KMS-11 (cell line): Measurements from ENCODE around the gene TMEM238.

ENCODE experiments used
- H2AFZ ChIP-seq: fragments of 200-600 bp; sonication (generic); 2 replicates; pipeline ENCODE4 v1.6.1; 2016; ENCODE audit warnings: antibody characterized with exemption, mixed run types, low read depth
- H3K27ac ChIP-seq: fragments of 200-600 bp; sonication (generic); 2 replicates; pipeline ENCODE4 v1.6.1; 2016; ENCODE audit warnings: mild to moderate bottlenecking, mixed run types
- H3K27me3 ChIP-seq: fragments of 200-600 bp; sonication (generic); 2 replicates; pipeline ENCODE4 v1.6.1; 2017; ENCODE audit warnings: mild to moderate bottlenecking, low read depth, mixed run types, moderate library complexity; ENCODE audit not compliant: insufficient read depth
- H3K36me3 ChIP-seq: fragments of 200-600 bp; sonication (generic); 2 replicates; pipeline ENCODE4 v1.6.1; 2017; ENCODE audit warnings: mild to moderate bottlenecking, mixed run types; ENCODE audit not compliant: insufficient read depth
- H3K4me1 ChIP-seq: fragments of 200-600 bp; sonication (generic); 2 replicates; pipeline ENCODE4 v1.6.1; 2016; ENCODE audit warnings: mild to moderate bottlenecking, low read depth, mixed run types; ENCODE audit not compliant: poor library complexity, severe bottlenecking
- H3K4me2 ChIP-seq: fragments of 200-600 bp; sonication (generic); 2 replicates; pipeline ENCODE4 v1.7.0; 2016; ENCODE audit warnings: mild to moderate bottlenecking, mixed run types
- H3K4me3 ChIP-seq: fragments of 200-600 bp; sonication (generic); IDR thresholded peaks from 2 replicates; pipeline ENCODE4 v1.6.1; 2017; ENCODE audit warnings: low read depth, low read length, mixed read lengths; ENCODE audit not compliant: insufficient read depth
- H3K79me2 ChIP-seq: fragments of 200-600 bp; sonication (generic); 2 replicates; pipeline ENCODE4 v1.6.1; 2016; ENCODE audit warnings: low read depth, mixed run types; ENCODE audit not compliant: insufficient read depth
- H3K9ac ChIP-seq: fragments of 200-600 bp; sonication (generic); 2 replicates; pipeline ENCODE4 v1.6.1; 2016; ENCODE audit warnings: mild to moderate bottlenecking, mixed run types
- H4K20me1 ChIP-seq: fragments of 200-600 bp; sonication (generic); 2 replicates; pipeline ENCODE4 v1.6.1; 2016; ENCODE audit warnings: mild to moderate bottlenecking, mixed run types; ENCODE audit not compliant: insufficient read depth
- TF ChIP-seq, protein P1 (sequence below): fragments of 200-600 bp; sonication (generic); conservative IDR thresholded peaks from 2 replicates; pipeline ENCODE4 v1.6.1; 2017; ENCODE audit warnings: low read depth, mild to moderate bottlenecking, antibody characterized with exemption, low read length, moderate library complexity, mixed read lengths

The TMEM238 gene

GRCh38 chr19:55398200-55398925, 14.3 kb upstream of the TMEM238 start:
- TF ChIP-seq, protein P1, sequence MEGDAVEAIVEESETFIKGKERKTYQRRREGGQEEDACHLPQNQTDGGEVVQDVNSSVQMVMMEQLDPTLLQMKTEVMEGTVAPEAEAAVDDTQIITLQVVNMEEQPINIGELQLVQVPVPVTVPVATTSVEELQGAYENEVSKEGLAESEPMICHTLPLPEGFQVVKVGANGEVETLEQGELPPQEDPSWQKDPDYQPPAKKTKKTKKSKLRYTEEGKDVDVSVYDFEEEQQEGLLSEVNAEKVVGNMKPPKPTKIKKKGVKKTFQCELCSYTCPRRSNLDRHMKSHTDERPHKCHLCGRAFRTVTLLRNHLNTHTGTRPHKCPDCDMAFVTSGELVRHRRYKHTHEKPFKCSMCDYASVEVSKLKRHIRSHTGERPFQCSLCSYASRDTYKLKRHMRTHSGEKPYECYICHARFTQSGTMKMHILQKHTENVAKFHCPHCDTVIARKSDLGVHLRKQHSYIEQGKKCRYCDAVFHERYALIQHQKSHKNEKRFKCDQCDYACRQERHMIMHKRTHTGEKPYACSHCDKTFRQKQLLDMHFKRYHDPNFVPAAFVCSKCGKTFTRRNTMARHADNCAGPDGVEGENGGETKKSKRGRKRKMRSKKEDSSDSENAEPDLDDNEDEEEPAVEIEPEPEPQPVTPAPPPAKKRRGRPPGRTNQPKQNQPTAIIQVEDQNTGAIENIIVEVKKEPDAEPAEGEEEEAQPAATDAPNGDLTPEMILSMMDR = no peak
- H2AFZ ChIP-seq = no peak overlapping the region
- peaks cover 9% of the 10 kb centered on the region; the same call in 1 of the 2 replicates for H3K36me3 ChIP-seq
- H3K4me3 ChIP-seq = no peak overlapping the region
- H4K20me1 ChIP-seq = peaks cover 10% of the 10 kb centered on the region; the same call in 1 of the 2 replicates
- H3K4me2 ChIP-seq = no peak overlapping the region
- no peak overlapping the region for H3K9ac ChIP-seq
- H3K27ac ChIP-seq = no peak overlapping the region
- H3K27me3 ChIP-seq = no peaks in the 10 kb centered on the region
- peaks cover 7% of the 10 kb centered on the region for H3K79me2 ChIP-seq
- no peaks in the 10 kb centered on the region for H3K4me1 ChIP-seq

DNA sequence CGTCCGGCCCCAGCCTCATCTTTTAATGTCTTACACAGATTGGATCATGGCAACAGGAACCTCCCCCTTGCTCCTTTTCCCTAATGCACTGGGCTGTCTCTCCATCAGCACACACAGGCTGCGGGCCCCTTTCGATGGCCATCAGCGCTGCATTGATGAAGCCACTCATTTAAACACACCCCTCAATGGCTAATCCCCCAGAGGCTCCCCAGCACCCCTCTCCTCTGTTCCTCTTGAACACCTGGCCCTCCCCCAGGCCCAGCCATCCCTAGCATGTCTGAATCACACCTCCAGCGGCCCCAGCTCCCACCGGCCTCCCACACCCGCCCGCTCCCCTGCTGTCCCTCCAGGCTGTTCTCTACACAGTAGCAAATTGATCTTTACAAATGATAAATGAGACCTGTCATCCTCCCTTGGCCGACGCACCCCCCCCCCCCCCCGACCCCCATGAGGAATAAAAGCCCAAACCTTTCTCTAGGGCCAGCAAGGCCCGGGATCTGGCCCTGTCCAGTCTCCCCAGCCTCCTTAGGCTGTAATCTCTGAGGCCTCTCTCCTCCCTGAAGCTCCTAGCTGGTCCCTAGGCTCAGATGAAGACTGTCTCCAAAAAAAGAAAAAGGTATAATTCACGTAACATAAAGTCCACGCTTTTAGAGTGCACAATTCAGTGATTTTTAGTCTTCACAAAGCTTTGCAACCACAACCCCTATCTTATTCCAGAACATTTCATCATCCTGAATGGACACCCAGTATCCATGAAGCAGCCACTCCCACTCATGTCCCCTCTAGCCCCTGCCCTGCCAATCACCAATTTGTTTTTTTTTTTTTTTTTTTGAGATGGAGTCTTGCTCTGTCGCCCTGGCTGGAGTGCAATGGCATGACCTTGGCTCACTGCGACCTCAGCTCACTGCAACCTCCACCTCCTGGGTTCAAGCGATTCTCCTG, 9.0 kb upstream of the TMEM238 start:
- H3K4me3 ChIP-seq = no peak overlapping the region
- peaks cover 18% of the 10 kb centered on the region for H4K20me1 ChIP-seq
- TF ChIP-seq, protein P1 = no peak
- no peak overlapping the region for H3K4me2 ChIP-seq
- H3K27me3 ChIP-seq = no peaks in the 10 kb centered on the region
- peaks cover 8% of the 10 kb centered on the region for H3K4me1 ChIP-seq
- no peak overlapping the region for H3K27ac ChIP-seq
- no peak overlapping the region for H2AFZ ChIP-seq
- H3K79me2 ChIP-seq = peaks cover 9% of the 10 kb centered on the region; the same call in 1 of the 2 replicates
- peaks cover under 1% of the 10 kb centered on the region; the same call in 1 of the 2 replicates for H3K36me3 ChIP-seq
- no peak overlapping the region for H3K9ac ChIP-seq

- no peak overlapping the region for H3K4me3 ChIP-seq
- H3K9ac ChIP-seq = no peak overlapping the region
- H4K20me1 ChIP-seq = peaks cover 28% of the 10 kb centered on the region
- no peaks in the 10 kb centered on the region for H3K27me3 ChIP-seq
- H2AFZ ChIP-seq = no peak overlapping the region
- H3K27ac ChIP-seq = no peak overlapping the region
- peaks cover 19% of the 10 kb centered on the region for H3K4me1 ChIP-seq
- peaks cover 12% of the 10 kb centered on the region; the same call in 1 of the 2 replicates for H3K36me3 ChIP-seq
- no peak overlapping the region for H3K4me2 ChIP-seq
- H3K79me2 ChIP-seq = peaks cover 20% of the 10 kb centered on the region
- TF ChIP-seq, protein P1 = no peak
These were observed 7.9 kb upstream of the TMEM238 start for GRCh38 chr19:55391702-55392615.

DNA sequence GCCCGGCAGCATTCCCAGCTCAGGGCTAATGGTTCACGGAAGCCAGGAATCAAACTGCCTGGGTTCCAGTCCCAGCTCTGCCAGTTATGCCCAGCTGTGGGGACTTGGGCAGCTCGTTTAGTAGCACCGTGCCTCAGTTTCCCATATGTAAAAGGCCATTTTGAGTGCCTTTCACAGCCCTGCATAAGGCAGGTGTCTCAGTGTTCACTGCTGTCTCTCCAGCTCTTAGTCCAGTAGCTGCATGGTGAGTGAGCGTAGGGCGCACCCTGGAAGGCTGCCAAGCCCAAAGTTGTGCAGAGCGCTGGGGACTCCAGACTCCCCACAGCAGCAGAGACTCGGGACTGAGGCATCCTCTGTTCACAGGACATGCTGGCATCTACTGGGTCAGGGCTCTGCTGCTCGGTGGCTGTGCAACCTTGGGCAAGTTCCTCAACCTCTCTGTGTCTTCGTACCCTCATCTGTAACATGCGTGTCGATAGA, 7.1 kb upstream of the TMEM238 start:
- Histone ChIP-seq H2AFZ (no peak overlapping the region), H3K9ac (no peak overlapping the region), H3K36me3 (peaks cover 18% of the 10 kb centered on the region; the same call in 1 of the 2 replicates), H3K4me1 (peaks cover 20% of the 10 kb centered on the region), H3K4me3 (no peak overlapping the region), H3K79me2 (peaks cover 27% of the 10 kb centered on the region), H3K27ac (no peak overlapping the region), H3K4me2 (no peak overlapping the region), H4K20me1 (peaks cover 34% of the 10 kb centered on the region), H3K27me3 (no peaks in the 10 kb centered on the region)
- TF ChIP-seq, protein P1 = no peak
